GM12892 (cell line): ENCODE data around the gene EXOC4.

Source experiments
- DNase-seq: peaks from one replicate; pipeline ENCODE4 v3.0.0; 2011; ENCODE audit not compliant: insufficient read length
- FAIRE-seq: peaks from 2 replicates; lab custom pipeline; 2011; peaks lifted over from hg19 to GRCh38; lab: Jason Lieb, UNC
- POLR2A ChIP-seq: IDR thresholded peaks from 2 replicates; pipeline ENCODE4 v1.6.1; 2011; ENCODE audit warnings: low read depth, low read length, control low read depth
- POLR2AphosphoS5 ChIP-seq: IDR thresholded peaks from 2 replicates; pipeline ENCODE4 v1.6.1; 2011; ENCODE audit warnings: low read depth, low read length, control low read depth
- TAF1 ChIP-seq: IDR thresholded peaks from 2 replicates; pipeline ENCODE4 v1.6.1; 2011; ENCODE audit warnings: low read depth, mild to moderate bottlenecking, control low read depth, low read length, borderline replicate concordance

EXOC4 gene

GRCh38 chr7:133560900-133561299 lies 308.0 kb downstream of the EXOC4 start:
- no peak for DNase-seq
- TF ChIP-seq TAF1 (no peak), POLR2A (no peak), POLR2AphosphoS5 (no peak)
- no peak for FAIRE-seq

- no peak for TF ChIP-seq POLR2AphosphoS5
- no peak for TF ChIP-seq POLR2A
- TF ChIP-seq TAF1 = no peak
- FAIRE-seq = no peak
- no peak for DNase-seq
Observed at GRCh38 chr7:133561396-133561795, 308.5 kb downstream of the EXOC4 start.

GRCh38 chr7:133562621-133563020 lies 309.7 kb downstream of the EXOC4 start:
- TF ChIP-seq POLR2AphosphoS5 (no peak), TAF1 (no peak), POLR2A (no peak)
- no peak for FAIRE-seq
- no peak for DNase-seq

- TF ChIP-seq TAF1 (no peak), POLR2A (no peak), POLR2AphosphoS5 (no peak)
- DNase-seq = no peak
Observed at GRCh38 chr7:133563251-133563650, 310.4 kb downstream of the EXOC4 start.

GRCh38 chr7:133564484-133564883 lies 311.6 kb downstream of the EXOC4 start:
- no peak for TF ChIP-seq POLR2AphosphoS5
- TF ChIP-seq TAF1 = no peak
- no peak for TF ChIP-seq POLR2A
- DNase-seq (no peak), FAIRE-seq (no peak)

More at GRCh38 chr7:133563251-133563650, 310.4 kb downstream of the EXOC4 start:
- no peak for FAIRE-seq

- TF ChIP-seq POLR2A (no peak), POLR2AphosphoS5 (no peak), TAF1 (no peak)
- no peak for DNase-seq
- no peak for FAIRE-seq
Observed at GRCh38 chr7:133568544-133568943, 315.7 kb downstream of the EXOC4 start.

GRCh38 chr7:133570321-133570720 lies 317.4 kb downstream of the EXOC4 start:
- DNase-seq (no peak), FAIRE-seq (no peak)
- TF ChIP-seq TAF1 (no peak), POLR2A (no peak), POLR2AphosphoS5 (no peak)

- TF ChIP-seq TAF1 (no peak), POLR2AphosphoS5 (no peak), POLR2A (no peak)
- no peak for DNase-seq
- FAIRE-seq = no peak
Observed at GRCh38 chr7:133571076-133571475, 318.2 kb downstream of the EXOC4 start.

GRCh38 chr7:133572087-133572486 lies 319.2 kb downstream of the EXOC4 start:
- DNase-seq = no peak
- no peak for FAIRE-seq
- TF ChIP-seq POLR2AphosphoS5 (no peak), POLR2A (no peak), TAF1 (no peak)

- no peak for DNase-seq
- no peak for FAIRE-seq
- no peak for TF ChIP-seq POLR2AphosphoS5
- no peak for TF ChIP-seq POLR2A
- TF ChIP-seq TAF1 = no peak
Observed at GRCh38 chr7:133572843-133573242, 320.0 kb downstream of the EXOC4 start.

- TF ChIP-seq TAF1 (no peak), POLR2A (no peak), POLR2AphosphoS5 (no peak)
- no peak for FAIRE-seq
Observed at GRCh38 chr7:133573554-133574265, 320.8 kb downstream of the EXOC4 start.

GRCh38 chr7:133575726-133576440 lies 323.0 kb downstream of the EXOC4 start:
- FAIRE-seq = no peak
- TF ChIP-seq POLR2AphosphoS5 (no peak), POLR2A (no peak), TAF1 (no peak)
- no peak for DNase-seq

More at GRCh38 chr7:133573554-133574265, 320.8 kb downstream of the EXOC4 start:
- DNase-seq = no peak
